Activated T-cell treated with anti-CD3 and anti-CD28 coated beads, Interleukin-2, amount 50 U/mL, for 4 hours (primary cell): ENCODE measurements around the gene TBCK. TPM values are rescaled to one million over a fixed set of nuclear protein-coding genes. Genes with fewer than 3 reads are reported as not detected.

Experiments
- ATAC-seq, 2 donors: fragments of 200-7000 bp; cut with Tn5 transposase; one replicate each; pipeline ENCODE4 v1.10.0; 2021
- DNase-seq: peaks from one replicate; pipeline ENCODE4 v3.0.0-alpha.2; 2020
- H3K27me3 Mint-ChIP-seq: one replicate; pipeline ENCODE4 v1.8.0; 2021; ENCODE audit warnings: low read depth, mixed read lengths
- H3K36me3 Mint-ChIP-seq: one replicate; pipeline ENCODE4 v1.8.0; 2022; ENCODE audit warnings: mixed read lengths; ENCODE audit not compliant: insufficient read depth
- H3K4me1 Mint-ChIP-seq: one replicate; pipeline ENCODE4 v1.8.0; 2021; ENCODE audit warnings: low read depth, mixed read lengths
- H3K4me3 Mint-ChIP-seq: one replicate; pipeline ENCODE4 v1.8.0; 2021; ENCODE audit warnings: mild to moderate bottlenecking, moderate library complexity, mixed read lengths
- H3K9me3 Mint-ChIP-seq: one replicate; pipeline ENCODE4 v1.8.0; 2021; ENCODE audit warnings: mixed read lengths
- total RNA-seq, 3 donors: library from RNA; stranded (reverse); gene quantifications; one replicate each; pipeline ENCODE4 v1.2.1, GENCODE V29; 2021

TBCK gene
- total RNA-seq, 3 donors from 2014 or later: 12.7 to 15.8 (median 15.1) TPM

- ATAC-seq (no peak), DNase-seq (no peak)
- peaks cover 20% of the 10 kb centered on the region for H3K9me3 Mint-ChIP-seq
- no peaks in the 10 kb centered on the region for H3K27me3 Mint-ChIP-seq
- H3K36me3 Mint-ChIP-seq: no peaks in the 10 kb centered on the region
- no peaks in the 10 kb centered on the region for H3K4me1 Mint-ChIP-seq
- H3K4me3 Mint-ChIP-seq: no peak overlapping the region
Measured at GRCh38 chr4:106034220-106034619, 281.8 kb downstream of the TBCK start.

DNA sequence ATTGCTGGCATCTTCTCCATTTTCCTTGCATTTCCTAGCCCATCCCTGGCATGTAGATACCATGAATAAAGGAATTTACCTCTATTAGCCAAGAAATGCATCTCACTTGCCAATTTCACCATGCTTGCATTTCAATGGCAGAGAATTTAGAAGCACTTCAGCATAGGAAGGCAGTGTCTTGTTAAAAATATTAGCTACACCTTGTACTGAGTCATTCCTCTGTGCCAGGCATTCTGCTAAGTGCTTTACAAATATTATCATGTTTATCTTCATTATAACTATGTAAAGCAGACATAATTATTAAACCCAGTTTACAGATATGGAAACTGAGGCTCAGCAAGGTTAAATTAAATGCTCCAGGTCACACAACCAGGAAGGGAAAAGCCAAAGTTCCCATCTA, 282.5 kb downstream of the TBCK start:
- ATAC-seq (no peak), DNase-seq (no peak)
- Mint-ChIP-seq H3K27me3 (no peaks in the 10 kb centered on the region), H3K4me1 (no peaks in the 10 kb centered on the region), H3K4me3 (no peak overlapping the region), H3K9me3 (peaks cover 20% of the 10 kb centered on the region), H3K36me3 (no peaks in the 10 kb centered on the region)

DNA sequence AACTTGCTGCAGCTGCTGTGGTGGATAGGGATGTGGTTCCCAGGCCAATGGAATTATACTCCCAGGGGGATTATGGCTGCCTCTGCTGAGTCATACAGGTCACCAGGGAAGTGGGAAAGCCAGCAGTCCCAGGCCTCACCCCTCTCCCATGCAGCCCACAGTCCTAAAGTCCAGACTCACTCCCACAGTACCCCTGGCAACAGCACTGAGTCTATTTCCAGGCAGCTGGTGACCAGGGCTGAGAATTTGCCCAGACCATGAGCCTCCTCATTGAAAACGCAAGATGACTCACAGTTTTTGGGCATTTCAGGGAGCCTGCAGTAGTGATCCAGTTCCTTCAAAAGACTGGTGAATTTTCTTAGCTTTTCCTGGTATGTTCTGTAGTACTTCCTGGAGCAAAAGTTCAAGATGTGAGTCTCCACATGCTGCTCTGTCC, 283.1 kb downstream of the TBCK start:
- no peak overlapping the region for H3K4me3 Mint-ChIP-seq
- H3K9me3 Mint-ChIP-seq: peaks cover 20% of the 10 kb centered on the region
- no peak for ATAC-seq
- no peaks in the 10 kb centered on the region for H3K4me1 Mint-ChIP-seq
- DNase-seq: no peak
- H3K27me3 Mint-ChIP-seq: no peaks in the 10 kb centered on the region
- no peaks in the 10 kb centered on the region for H3K36me3 Mint-ChIP-seq

DNA sequence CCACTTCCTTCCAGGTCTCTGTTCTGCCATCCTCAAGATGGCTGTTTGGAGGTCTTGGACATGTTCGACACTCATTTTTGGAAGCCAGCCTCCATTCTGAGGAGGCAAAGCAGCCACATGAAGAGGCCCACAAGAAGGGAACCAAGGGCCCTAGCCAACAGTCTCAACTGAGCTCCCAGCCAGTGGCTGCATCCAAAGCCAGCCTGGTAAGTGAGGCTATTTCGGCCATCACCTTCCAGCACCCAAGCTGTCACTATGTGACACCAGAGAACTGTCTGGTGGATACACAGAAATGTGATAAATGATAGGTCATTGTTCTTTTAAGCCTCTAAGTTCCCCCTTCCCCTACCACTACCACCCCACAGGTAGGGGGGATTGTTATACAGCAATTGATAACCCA, 293.6 kb downstream of the TBCK start:
- peaks cover 4% of the 10 kb centered on the region for H3K9me3 Mint-ChIP-seq
- no peaks in the 10 kb centered on the region for H3K4me1 Mint-ChIP-seq
- ATAC-seq: no peak
- H3K4me3 Mint-ChIP-seq: no peak overlapping the region
- H3K27me3 Mint-ChIP-seq: no peaks in the 10 kb centered on the region
- no peaks in the 10 kb centered on the region for H3K36me3 Mint-ChIP-seq
- DNase-seq: no peak

DNA sequence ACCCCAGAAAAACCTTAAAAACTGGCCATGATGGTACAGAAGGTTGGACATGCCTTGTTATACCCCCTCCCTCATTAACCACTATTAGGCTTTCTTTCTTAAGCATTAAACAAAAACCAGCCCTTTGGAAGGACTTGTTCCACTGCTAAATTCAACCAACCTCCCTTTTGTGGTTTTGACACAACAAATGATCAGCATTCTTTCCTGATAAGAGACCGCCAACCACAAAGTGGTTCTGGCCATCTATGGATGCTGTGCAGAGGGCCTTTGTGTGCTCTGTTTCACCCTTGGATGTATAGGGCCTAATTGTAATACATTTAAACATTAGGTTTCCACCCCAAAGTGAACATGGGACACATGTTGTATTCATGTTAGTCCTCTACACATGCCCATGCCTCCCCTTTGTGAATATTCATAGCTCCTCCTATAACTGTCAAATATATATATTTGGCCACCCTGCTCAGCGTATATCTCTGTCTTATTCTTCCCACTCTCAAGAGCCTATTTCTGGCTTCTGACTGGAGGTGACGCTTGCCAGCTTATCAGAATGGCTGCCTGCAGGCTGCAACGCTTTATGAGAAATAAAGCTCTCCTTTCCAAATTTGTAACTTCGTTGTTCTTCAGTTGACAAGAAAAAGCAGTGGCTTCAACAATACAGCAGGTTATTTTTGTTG, 294.1 kb downstream of the TBCK start:
- ATAC-seq (no peak), DNase-seq (no peak)
- Mint-ChIP-seq H3K27me3 (no peaks in the 10 kb centered on the region), H3K9me3 (peaks cover 4% of the 10 kb centered on the region), H3K4me1 (no peaks in the 10 kb centered on the region), H3K4me3 (no peak overlapping the region), H3K36me3 (no peaks in the 10 kb centered on the region)

DNA sequence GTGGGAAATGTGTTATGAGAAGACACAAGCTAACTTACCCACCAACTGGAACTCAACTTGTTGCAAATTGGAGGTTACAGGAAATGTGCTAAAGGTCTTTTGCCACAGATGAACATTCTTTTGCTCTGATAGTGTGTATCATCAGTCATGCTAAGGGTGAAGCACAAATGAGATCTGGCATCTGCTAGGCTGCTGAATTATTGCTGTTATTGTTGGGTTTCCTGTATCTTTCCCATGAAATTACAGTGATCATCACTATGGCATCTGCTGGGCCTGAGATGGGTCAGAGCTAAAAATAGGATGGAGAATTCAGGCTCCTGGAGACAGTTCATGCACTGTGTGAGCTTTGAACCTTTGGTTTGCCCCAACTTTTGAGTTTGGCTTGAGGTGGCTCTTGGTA, 296.2 kb downstream of the TBCK start:
- ATAC-seq (no peak), DNase-seq (no peak)
- Mint-ChIP-seq H3K4me1 (no peaks in the 10 kb centered on the region), H3K9me3 (peaks cover 7% of the 10 kb centered on the region), H3K4me3 (no peak overlapping the region), H3K27me3 (no peaks in the 10 kb centered on the region), H3K36me3 (no peaks in the 10 kb centered on the region)

- DNase-seq (no peak), ATAC-seq (no peak)
- no peaks in the 10 kb centered on the region for H3K4me1 Mint-ChIP-seq
- no peak overlapping the region for H3K4me3 Mint-ChIP-seq
- H3K9me3 Mint-ChIP-seq: peaks cover 17% of the 10 kb centered on the region
- no peaks in the 10 kb centered on the region for H3K36me3 Mint-ChIP-seq
- no peaks in the 10 kb centered on the region for H3K27me3 Mint-ChIP-seq
Measured at GRCh38 chr4:106017975-106018374, 298.0 kb downstream of the TBCK start.

- Mint-ChIP-seq H3K36me3 (no peaks in the 10 kb centered on the region), H3K9me3 (peaks cover 28% of the 10 kb centered on the region), H3K4me3 (no peak overlapping the region), H3K27me3 (no peaks in the 10 kb centered on the region), H3K4me1 (no peaks in the 10 kb centered on the region)
- ATAC-seq (no peak), DNase-seq (no peak)
Measured at GRCh38 chr4:106011387-106011786, 304.6 kb downstream of the TBCK start.

GRCh38 chr4:106010761-106011160, 305.2 kb downstream of the TBCK start:
- DNase-seq (no peak), ATAC-seq (no peak)
- H3K9me3 Mint-ChIP-seq: peaks cover 28% of the 10 kb centered on the region
- H3K36me3 Mint-ChIP-seq: no peaks in the 10 kb centered on the region
- H3K4me3 Mint-ChIP-seq: no peak overlapping the region
- H3K4me1 Mint-ChIP-seq: no peaks in the 10 kb centered on the region
- H3K27me3 Mint-ChIP-seq: no peaks in the 10 kb centered on the region

- Mint-ChIP-seq H3K27me3 (no peaks in the 10 kb centered on the region), H3K4me1 (no peaks in the 10 kb centered on the region), H3K9me3 (no peaks in the 10 kb centered on the region), H3K4me3 (no peak overlapping the region), H3K36me3 (no peaks in the 10 kb centered on the region)
- ATAC-seq (no peak), DNase-seq (no peak)
Measured at GRCh38 chr4:106002994-106003393, 313.0 kb downstream of the TBCK start.

DNA sequence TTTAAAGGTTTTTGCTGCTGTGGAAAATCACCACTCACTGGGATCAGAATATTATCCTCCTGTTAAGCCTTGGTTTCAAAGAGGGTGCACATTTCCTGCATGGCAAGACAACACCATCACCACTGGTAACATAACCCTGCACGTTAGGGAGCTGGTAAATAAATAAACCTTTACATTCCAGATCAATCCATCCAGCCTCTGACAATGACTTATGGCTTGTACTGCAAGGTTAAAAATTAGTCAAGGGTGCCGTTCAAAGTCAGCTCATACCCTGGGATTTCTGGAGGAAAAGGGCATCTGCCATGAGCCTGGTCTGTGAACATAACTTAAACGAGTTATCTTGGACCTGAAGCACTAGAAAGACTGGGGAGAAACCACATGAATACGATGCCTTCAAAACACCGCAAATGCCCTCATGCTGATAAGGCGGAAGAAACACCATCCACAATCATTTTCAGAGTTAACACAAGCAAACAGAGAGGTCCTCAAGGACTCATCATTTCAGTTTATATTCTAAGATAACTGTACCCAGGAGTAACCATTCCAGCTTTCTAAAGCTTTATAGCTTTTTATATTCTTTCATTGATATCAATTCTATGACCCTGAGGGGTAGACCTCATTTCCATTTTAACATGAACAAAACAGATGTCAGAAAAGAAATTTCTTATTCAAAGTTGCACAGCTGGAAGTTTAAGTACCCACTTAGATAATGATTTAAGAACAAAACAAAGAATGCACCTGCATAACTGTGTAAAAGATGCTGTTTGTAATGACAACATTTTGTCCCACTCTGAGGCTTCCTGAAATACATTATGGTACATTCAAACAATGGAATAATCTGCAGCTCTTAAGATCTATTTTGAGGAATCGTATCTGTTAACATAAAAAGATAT, 317.6 kb downstream of the TBCK start:
- ATAC-seq (no peak), DNase-seq (no peak)
- no peaks in the 10 kb centered on the region for H3K36me3 Mint-ChIP-seq
- H3K4me3 Mint-ChIP-seq: no peak overlapping the region
- H3K27me3 Mint-ChIP-seq: peaks cover 3% of the 10 kb centered on the region
- no peaks in the 10 kb centered on the region for H3K4me1 Mint-ChIP-seq
- H3K9me3 Mint-ChIP-seq: no peaks in the 10 kb centered on the region

- H3K4me3 Mint-ChIP-seq: no peak overlapping the region
Measured at GRCh38 chr4:105996845-105997244, 319.2 kb downstream of the TBCK start.

GRCh38 chr4:105994841-105995501, 321.0 kb downstream of the TBCK start:
- Mint-ChIP-seq H3K27me3 (peaks cover 4% of the 10 kb centered on the region), H3K36me3 (no peaks in the 10 kb centered on the region), H3K4me3 (no peak overlapping the region), H3K9me3 (no peaks in the 10 kb centered on the region), H3K4me1 (no peaks in the 10 kb centered on the region)
- DNase-seq (no peak), ATAC-seq (no peak)

More at GRCh38 chr4:105996845-105997244, 319.2 kb downstream of the TBCK start:
- Mint-ChIP-seq H3K27me3 (peaks cover 3% of the 10 kb centered on the region), H3K4me1 (no peaks in the 10 kb centered on the region), H3K36me3 (no peaks in the 10 kb centered on the region), H3K9me3 (no peaks in the 10 kb centered on the region)
- ATAC-seq (no peak), DNase-seq (no peak)

DNA sequence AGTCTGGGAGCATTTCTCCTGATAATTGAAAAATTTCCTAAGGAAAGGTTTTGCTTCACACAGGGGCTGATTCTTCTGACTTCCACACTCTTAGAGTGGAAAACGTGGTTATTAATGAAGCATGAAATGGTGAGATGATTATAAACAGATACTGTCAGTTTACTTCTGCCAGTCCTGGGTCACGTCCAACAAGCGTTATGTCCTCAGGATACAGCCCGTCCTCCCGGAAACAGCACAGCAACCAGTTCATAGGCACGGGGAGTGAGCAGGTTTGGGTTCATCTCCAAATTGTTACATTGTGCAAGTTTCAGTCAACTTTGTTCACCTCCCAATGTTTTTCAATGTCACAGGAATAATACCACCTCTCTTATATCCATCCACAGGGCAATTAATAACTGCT, 321.9 kb downstream of the TBCK start:
- no peak overlapping the region for H3K4me3 Mint-ChIP-seq
- ATAC-seq (no peak), DNase-seq (no peak)
- peaks cover under 1% of the 10 kb centered on the region for H3K9me3 Mint-ChIP-seq
- no peaks in the 10 kb centered on the region for H3K36me3 Mint-ChIP-seq
- peaks cover 5% of the 10 kb centered on the region for H3K27me3 Mint-ChIP-seq
- H3K4me1 Mint-ChIP-seq: no peaks in the 10 kb centered on the region
